PC-3 (cell line): ENCODE data around the gene INA.

ENCODE experiments used
- CTCF ChIP-seq: fragments of 300-600 bp; sonication (generic); conservative IDR thresholded peaks from 2 replicates; pipeline ENCODE4 v1.5.1; 2017; ENCODE audit warnings: antibody characterized with exemption, low read depth, mild to moderate bottlenecking, low read length
- EZH2 ChIP-seq: fragments of 300-600 bp; sonication (generic); IDR thresholded peaks from one replicate; pipeline ENCODE4 v1.6.1; 2017; ENCODE audit warnings: antibody characterized with exemption, mild to moderate bottlenecking, low read length; ENCODE audit not compliant: unreplicated experiment

DNA sequence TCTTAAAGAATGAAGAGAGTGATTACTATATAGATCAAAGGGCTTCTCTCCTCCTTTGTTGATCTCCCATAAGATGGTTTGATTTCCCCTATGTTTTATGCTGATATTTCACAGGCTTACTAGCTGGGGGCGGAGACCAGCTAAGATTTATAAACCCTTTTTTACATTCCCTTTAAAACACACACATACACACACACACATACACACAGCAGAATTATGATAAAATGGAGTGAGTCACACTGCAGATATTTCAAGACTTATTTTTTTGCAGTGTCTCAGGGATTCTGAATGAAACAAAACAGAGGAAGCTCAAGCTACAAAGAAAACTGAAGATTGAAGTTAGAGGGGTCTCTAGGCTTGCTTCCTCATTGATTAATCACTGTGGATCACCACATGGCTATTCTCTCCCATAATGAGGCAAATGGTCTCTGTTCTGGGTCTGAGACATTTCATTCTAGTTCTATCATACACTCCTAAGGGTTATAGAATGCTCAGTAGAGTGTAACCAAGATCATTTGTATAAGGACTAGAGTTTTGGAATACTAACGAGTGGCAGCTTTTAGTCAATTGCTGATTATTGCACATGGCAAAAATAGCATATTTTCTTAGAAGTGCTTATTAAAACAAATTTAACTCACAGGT lies 18.6 kb downstream of the INA start:
- no peak for TF ChIP-seq EZH2
- TF ChIP-seq CTCF, result no peak
